MCF 10A (cell line): ENCODE measurements around the gene TTLL1. TPM values are rescaled to one million over a fixed set of nuclear protein-coding genes. Genes with fewer than 3 reads are reported as not detected.
"Not testable (repeated sequence)": the region's sequence is repeated elsewhere in the genome, so short reads cannot be mapped to it uniquely, and the experiment has no call there.

ENCODE experiments used
- BruUV-seq: library from RNA; stranded (reverse); fragments of 400-500 nt; replicated peaks from 2 replicates; lab custom pipeline; 2021; lab: Mats Ljungman, UMichigan
- CTCF ChIA-PET: fragments of 300-600 bp; sonication (Branson Sonifier 250); formaldehyde crosslinking; extraction: SDS; loops from one replicate; lab custom pipeline; 2021; ENCODE audit warnings: antibody characterized with exemption, inconsistent platforms; lab: Yijun Ruan, JAX
- POLR2A ChIA-PET: fragments of 300-600, 350-650 bp; sonication (Branson Sonifier 250); formaldehyde crosslinking; extraction: SDS; loops from one replicate; lab custom pipeline; 2020; ENCODE audit warnings: antibody characterized with exemption, inconsistent platforms; lab: Yijun Ruan, JAX
- DNase-seq: peaks from one replicate; pipeline ENCODE4 v3.0.0-alpha.2; 2018; ENCODE audit not compliant: unreplicated experiment
- H3K27ac Mint-ChIP-seq: one replicate; pipeline ENCODE4 v1.8.0; 2022; ENCODE audit warnings: mild to moderate bottlenecking, low read depth, mixed read lengths; ENCODE audit not compliant: unreplicated experiment
- H3K27me3 Mint-ChIP-seq: one replicate; pipeline ENCODE4 v1.8.0; 2022; ENCODE audit warnings: mixed read lengths; ENCODE audit not compliant: insufficient read depth, unreplicated experiment
- H3K36me3 Mint-ChIP-seq: one replicate; pipeline ENCODE4 v1.8.0; 2022; ENCODE audit warnings: mild to moderate bottlenecking, moderate library complexity, mixed read lengths; ENCODE audit not compliant: insufficient read depth, unreplicated experiment
- H3K4me1 Mint-ChIP-seq: one replicate; pipeline ENCODE4 v1.8.0; 2022; ENCODE audit warnings: mixed read lengths; ENCODE audit not compliant: insufficient read depth, unreplicated experiment
- H3K4me3 Mint-ChIP-seq: one replicate; pipeline ENCODE4 v1.8.0; 2022; ENCODE audit warnings: mild to moderate bottlenecking, moderate library complexity, mixed read lengths; ENCODE audit not compliant: unreplicated experiment
- H3K9me3 Mint-ChIP-seq: one replicate; pipeline ENCODE4 v1.8.0; 2022; ENCODE audit warnings: mixed read lengths; ENCODE audit not compliant: unreplicated experiment
- CTCF ChIP-seq: fragments of 200-600 bp; IDR thresholded peaks from one replicate; pipeline ENCODE4 v1.8.0; 2022; ENCODE audit warnings: antibody characterized with exemption, mild to moderate bottlenecking; ENCODE audit not compliant: unreplicated experiment
- intact Hi-C: fragments of 100-400 bp; cut with micrococcal nuclease; formaldehyde crosslinking; loops from 2 replicates; pipeline ENCODE4 v1.14.1; 2022
- total RNA-seq: library from RNA; stranded (reverse); gene quantifications from 2 replicates; pipeline ENCODE4 v1.2.3, GENCODE V29; 2022

Gene TTLL1
- total RNA-seq, 1 experiment from 2014 or later: 3.3 TPM

- H3K27me3 Mint-ChIP-seq: no peaks in the 10 kb centered on the region
Observed at GRCh38 chr22:43110444-43110926, 21.3 kb upstream of the TTLL1 start, which contains the start of gene BIK. Gene BIK (plus strand): TSS chr22:43110750. CDS start chr22:43124023, 13,273 bp downstream.

DNA sequence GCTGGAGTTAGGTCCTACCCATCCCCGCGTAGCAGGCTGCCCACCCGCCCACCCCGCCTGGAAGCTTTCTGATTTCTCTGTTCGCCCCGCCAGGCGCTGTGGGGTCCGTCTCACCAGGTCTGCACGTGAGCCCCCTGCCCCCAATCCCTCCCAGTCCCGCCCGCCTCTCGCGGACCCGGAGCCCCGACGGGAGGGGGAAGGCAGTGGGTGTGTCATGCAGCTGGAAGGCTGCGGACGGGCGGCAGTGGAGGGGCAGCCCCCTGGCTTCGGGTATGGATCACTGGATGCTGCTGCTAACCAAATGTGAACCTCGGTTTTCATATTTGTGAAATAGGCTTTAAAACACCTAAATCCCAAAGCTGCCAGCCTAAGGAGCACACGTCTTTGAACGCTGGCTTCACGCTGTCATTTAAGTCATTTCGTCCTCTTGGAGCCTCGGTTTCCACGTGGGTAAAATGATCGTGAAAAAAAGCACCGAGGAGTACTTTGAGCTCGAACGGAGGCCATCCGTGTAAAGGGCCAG is 20.8 kb upstream of the TTLL1 start:
- H3K4me3 Mint-ChIP-seq: peak overlapping the region; percentile 69
- H3K36me3 Mint-ChIP-seq: no peaks in the 10 kb centered on the region
- no peak overlapping the region for H3K27ac Mint-ChIP-seq
- H3K27me3 Mint-ChIP-seq: no peaks in the 10 kb centered on the region
- no TSS peak for BruUV-seq
- no peak for TF ChIP-seq CTCF
- no peak for DNase-seq
- ChIA-PET CTCF (interaction anchor here (0.6 kb wide), 2 partner anchors 36 to 474 kb away, joined by 3 read pairs; no protein-coding TSS in a partner anchor), POLR2A (interaction anchor here (0.6 to 1.2 kb wide), 2 partner anchors 11 to 54 kb away, joined by 3 to 4 read pairs; no protein-coding TSS in a partner anchor)
- no peaks in the 10 kb centered on the region for H3K9me3 Mint-ChIP-seq
- intact Hi-C loops: loop anchor here (5.0 kb wide), 1 partner anchor 42 kb away; the partner anchor contains the start of gene TSPO
- H3K4me1 Mint-ChIP-seq: no peaks in the 10 kb centered on the region

More at GRCh38 chr22:43110444-43110926, 21.3 kb upstream of the TTLL1 start, which contains the start of gene BIK:
- Mint-ChIP-seq H3K36me3 (no peaks in the 10 kb centered on the region), H3K27ac (no peak within 1 kb of the TSS), H3K4me3 (peak within 1 kb of the TSS; percentile 69), H3K9me3 (no peaks in the 10 kb centered on the region), H3K4me1 (no peaks in the 10 kb centered on the region)
- intact Hi-C loops: loop anchor here (5.0 kb wide), 1 partner anchor 42 kb away; the partner anchor contains the start of gene TSPO
- ChIA-PET CTCF (interaction anchor here (0.6 kb wide), 1 partner anchor 475 kb away, joined by 3 read pairs; no protein-coding TSS in a partner anchor), POLR2A (interaction anchor here (0.6 to 1.2 kb wide), 2 partner anchors 12 to 54 kb away, joined by 3 to 4 read pairs; no protein-coding TSS in a partner anchor)
- BruUV-seq: no TSS peak
- DNase-seq: peak; percentile 59
- TF ChIP-seq CTCF: no peak

- Mint-ChIP-seq H3K4me1 (no peaks in the 10 kb centered on the region), H3K27ac (no peak overlapping the region), H3K27me3 (no peaks in the 10 kb centered on the region), H3K9me3 (no peaks in the 10 kb centered on the region), H3K36me3 (no peaks in the 10 kb centered on the region), H3K4me3 (peak overlapping the region; percentile 8)
- ChIA-PET CTCF (interaction anchor here (0.6 kb wide), 1 partner anchor 37 kb away, joined by 3 read pairs; no protein-coding TSS in a partner anchor), POLR2A (interaction anchor here (1.2 kb wide), 1 partner anchor 11 kb away, joined by 4 read pairs; no protein-coding TSS in a partner anchor)
- DNase-seq: no peak
- intact Hi-C loops: no loop called here
- TF ChIP-seq CTCF: no peak
- BruUV-seq: no TSS peak
Observed at GRCh38 chr22:43109511-43109910, 20.3 kb upstream of the TTLL1 start.

- no peaks in the 10 kb centered on the region for H3K9me3 Mint-ChIP-seq
Observed at GRCh38 chr22:43106302-43106701, 17.1 kb upstream of the TTLL1 start.

DNA sequence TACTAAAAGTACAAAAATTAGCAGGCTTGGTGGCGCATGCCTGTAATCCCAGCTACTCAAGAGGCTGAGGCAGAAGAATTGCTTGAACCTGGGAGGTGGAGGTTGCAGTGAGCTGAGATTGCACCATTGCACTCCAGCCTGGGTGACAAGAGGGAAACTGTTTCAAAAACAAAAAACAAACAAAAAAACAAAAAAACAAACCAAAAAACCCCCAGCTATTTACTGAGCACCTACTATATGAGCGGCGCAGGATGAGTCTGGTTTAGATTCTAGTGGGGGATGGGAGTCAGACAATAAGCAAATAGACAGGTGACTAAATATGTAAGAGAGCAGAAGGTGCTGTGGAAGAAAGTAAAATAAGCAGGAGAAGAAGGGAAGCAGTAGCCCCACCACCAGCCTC is 15.8 kb upstream of the TTLL1 start:
- POLR2A ChIA-PET, CTCF ChIA-PET: not testable (repeated sequence)

More at GRCh38 chr22:43106302-43106701, 17.1 kb upstream of the TTLL1 start:
- Mint-ChIP-seq H3K27ac (no peak overlapping the region), H3K4me1 (peaks cover 6% of the 10 kb centered on the region), H3K36me3 (no peaks in the 10 kb centered on the region), H3K4me3 (no peak overlapping the region), H3K27me3 (no peaks in the 10 kb centered on the region)
- POLR2A ChIA-PET: no interaction called here
- intact Hi-C loops: no loop called here
- BruUV-seq: no TSS peak
- TF ChIP-seq CTCF: no peak
- no peak for DNase-seq
- CTCF ChIA-PET: no interaction called here

DNA sequence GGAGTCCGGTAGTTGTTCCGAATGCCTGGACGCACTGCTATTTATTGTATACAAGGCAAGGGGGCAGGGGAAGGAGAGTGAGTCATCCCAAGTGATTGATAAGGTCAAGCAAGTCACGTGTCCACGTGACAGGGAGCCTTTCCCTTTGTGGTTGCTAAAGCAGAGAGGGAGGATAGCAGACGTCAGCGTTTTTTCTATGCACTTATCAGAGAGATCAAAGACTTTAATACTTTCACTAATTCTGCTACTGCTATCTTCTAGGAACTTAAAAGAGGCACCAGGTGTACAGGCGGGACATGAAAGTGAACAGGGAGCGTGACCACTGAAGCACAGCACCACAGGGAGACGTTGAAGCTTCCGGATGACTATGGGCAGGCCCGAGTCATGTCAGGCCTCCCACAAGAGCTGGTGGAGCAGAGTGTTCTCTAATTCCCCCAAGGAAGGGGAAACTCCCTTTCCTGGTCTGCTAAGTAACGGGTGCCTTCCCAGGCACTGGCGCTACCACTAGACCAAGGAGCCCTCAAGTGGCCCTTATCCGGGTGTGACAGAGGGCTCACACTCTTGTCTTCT is 14.9 kb upstream of the TTLL1 start:
- H3K36me3 Mint-ChIP-seq, H3K9me3 Mint-ChIP-seq, H3K4me3 Mint-ChIP-seq, H3K4me1 Mint-ChIP-seq, DNase-seq, POLR2A ChIA-PET, CTCF ChIA-PET, intact Hi-C loops, BruUV-seq, H3K27me3 Mint-ChIP-seq, H3K27ac Mint-ChIP-seq: not testable (repeated sequence)

More for the DNA sequence above, 15.8 kb upstream of the TTLL1 start:
- intact Hi-C loops, BruUV-seq, H3K36me3 Mint-ChIP-seq, H3K9me3 Mint-ChIP-seq, DNase-seq, H3K4me3 Mint-ChIP-seq, H3K4me1 Mint-ChIP-seq, H3K27ac Mint-ChIP-seq, H3K27me3 Mint-ChIP-seq: not testable (repeated sequence)
